HG02571 (cell line): ENCODE data around the gene RFX6.

Experiments
- ATAC-seq: cut with Tn5 transposase; IDR thresholded peaks from one replicate; pipeline ENCODE4 v1.9.1; 2021; ENCODE audit warnings: mild to moderate bottlenecking, moderate library complexity; ENCODE audit not compliant: unreplicated experiment

RFX6 gene

DNA sequence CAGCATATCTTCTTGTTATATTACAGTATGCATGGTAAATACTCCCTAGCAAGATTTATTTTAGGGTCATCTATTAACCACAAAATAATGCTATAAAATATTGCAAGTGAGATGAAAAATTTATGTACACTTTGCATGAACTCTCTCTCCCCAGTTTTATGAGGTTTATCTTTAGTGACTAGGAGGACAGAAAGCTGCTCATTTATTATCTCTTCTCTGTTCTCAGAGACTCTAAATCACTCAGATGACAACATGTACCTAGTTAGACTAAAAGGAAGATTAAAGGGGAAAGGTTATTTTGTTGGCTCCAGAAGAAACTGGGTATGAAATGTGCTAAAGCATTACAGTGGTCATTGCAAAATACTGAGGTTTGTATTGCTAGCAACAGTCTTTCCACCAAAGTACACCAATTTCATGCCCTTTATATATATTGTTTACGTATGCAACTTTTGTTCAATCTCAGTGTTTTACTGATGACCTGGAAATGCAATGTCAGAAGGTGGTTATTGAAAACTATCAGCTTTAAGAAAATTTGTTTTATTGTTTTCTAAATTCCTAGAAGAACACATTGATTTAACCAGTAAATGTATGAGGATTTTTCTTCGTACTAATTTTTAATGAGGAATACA lies 11.8 kb downstream of the RFX6 start:
- ATAC-seq, result no peak

DNA sequence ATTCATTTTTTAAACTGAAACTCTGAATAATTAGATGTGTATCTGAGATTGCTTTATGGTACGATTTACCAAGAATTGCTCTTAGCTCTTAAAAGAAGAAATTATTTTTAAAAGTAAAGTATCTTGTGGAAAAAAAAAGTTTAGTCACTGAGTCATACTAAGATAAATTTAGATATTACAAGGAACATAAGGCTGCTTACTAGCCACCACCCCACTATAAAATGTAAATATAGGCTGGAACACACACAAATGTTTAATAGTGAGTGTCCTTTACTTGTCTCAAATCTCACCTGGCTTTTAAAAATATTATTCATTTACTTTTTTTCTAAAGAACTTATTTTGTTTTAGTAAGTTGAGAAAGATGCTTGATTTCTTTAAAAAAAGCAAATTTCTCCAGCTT lies 17.6 kb downstream of the RFX6 start:
- no peak for ATAC-seq

DNA sequence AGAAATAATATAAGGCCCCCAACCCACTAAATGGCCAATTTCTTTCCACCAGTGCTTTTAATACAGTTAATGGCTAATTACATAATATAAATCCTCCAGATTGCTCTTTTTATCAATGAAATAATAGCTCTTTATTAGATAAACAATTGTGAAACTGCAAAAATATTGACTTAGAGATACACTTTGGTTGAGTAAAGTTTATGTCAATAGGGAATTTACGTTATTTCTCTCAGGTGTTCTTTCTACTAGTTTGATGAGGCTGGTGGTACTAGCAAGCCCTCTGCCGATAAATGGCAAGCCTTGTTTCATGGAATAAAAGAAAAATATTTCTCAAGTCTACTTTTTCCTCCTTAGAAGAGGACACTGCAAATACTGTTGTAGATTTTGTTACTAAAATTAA lies 18.9 kb downstream of the RFX6 start:
- no peak for ATAC-seq

DNA sequence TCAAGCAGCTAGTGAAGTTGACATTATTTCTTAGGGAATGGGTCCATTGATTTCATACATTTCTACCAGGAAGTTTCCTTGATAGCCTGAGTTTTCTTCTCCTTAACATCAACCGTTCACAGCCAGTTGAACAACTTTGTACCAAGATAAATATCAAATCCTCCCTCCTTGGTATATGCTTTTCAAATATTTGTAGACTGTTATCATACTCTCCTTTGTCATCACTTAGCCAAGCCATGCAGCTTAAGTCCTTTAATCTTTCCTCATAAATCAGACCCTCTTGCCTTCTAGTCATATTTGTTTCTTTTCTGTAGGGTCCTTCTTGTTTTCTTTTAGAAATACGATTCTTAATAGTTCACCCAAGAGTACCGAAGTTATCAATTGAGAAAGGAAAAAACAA lies 25.6 kb downstream of the RFX6 start:
- no peak for ATAC-seq

DNA sequence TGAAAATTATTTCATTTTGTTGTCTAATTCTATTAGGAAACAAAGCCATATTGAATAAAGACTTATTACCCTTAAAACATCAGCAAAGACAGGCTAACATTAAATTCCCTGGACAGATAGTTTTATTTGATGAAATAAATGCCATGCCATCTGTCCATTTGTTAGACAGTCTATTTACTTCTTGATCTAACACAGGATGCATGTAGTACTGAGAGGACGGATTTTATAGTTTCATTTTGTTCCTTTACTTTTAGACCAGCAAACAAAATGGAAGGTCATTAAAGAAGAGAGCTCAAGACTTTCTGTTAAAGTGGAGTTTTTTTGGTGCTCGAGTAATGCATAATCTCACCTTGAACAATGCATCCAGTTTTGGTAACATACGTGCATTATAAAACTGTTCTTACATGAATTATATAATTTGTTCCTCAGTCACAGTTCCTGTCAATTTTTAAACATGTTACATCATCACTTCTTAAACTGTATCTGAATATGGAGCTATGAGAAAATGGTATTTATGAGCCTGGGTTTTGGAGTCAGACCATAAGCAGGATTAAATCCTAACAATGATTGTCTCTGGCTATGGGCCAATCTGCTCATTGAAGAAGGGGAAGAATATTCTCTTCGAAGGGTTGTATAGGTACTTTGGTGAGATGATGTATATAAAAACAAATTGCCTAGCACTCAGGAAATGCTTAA lies 46.0 kb downstream of the RFX6 start:
- ATAC-seq, result no peak

DNA sequence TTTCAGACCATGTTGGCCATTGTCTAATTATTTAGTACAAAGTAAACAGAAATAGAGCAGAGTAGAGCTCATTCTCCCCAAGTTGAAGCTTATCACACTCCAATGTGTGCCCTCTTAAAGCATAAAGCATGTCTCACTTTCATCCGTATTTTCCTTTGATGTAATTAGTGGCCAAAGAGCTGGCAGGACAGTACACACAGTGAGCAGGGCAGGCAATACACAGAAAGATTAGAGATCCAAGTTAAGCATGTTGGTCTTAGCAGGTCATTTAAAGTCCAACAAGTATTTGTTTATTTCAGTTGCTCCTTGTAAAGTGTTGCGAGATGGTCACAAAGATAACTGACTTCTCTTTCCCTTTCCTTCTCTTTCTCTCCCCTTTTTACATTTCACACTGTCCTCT lies 47.2 kb downstream of the RFX6 start:
- ATAC-seq, result no peak

DNA sequence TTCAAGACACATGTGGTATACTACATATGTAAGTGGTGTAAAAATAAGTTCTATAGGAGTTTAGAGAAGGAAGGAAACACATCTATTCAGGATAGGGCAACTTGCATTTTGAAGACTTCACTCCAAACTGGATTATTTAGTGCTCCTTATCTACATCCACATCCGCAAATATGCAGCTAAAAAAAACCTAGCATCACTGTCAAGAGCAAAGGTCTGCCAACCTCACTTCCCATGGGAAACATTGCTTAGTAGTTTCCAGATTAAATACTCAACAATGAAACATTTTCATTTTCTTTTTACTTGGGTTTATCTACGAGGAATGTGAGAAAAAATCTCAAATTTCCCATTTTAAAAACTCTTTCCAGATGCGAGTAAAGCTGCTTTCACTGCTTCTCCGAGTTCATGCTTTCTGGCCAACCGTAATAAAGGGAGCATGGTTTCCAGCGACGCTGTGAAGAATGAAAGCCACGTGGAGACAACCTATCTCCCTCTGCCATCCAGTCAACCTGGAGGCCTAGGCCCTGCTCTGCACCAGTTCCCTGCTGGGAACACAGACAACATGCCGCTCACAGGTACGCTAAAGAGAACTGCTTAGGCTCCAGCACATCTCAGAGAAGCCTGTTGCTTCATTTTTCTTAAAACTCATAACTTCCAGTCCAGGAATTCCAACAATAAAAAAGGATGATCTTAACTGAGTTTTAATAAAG lies 48.2 kb downstream of the RFX6 start:
- ATAC-seq, result no peak

DNA sequence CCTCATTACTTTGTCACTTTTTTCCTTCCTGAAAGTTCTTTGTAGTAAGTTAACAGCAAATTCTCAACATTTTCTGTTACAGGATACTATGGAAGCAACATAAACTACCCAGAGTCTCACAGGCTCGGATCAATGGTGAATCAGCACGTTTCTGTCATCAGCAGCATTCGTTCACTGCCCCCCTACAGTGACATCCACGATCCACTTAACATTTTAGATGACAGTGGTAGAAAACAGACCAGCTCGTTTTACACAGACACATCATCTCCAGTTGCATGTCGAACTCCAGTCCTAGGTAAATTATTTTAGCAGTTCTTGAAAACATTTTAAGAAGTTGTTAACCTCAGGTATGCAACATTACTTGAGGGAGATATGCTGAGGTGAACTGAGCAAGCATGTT lies 51.6 kb downstream of the RFX6 start:
- no peak for ATAC-seq

DNA sequence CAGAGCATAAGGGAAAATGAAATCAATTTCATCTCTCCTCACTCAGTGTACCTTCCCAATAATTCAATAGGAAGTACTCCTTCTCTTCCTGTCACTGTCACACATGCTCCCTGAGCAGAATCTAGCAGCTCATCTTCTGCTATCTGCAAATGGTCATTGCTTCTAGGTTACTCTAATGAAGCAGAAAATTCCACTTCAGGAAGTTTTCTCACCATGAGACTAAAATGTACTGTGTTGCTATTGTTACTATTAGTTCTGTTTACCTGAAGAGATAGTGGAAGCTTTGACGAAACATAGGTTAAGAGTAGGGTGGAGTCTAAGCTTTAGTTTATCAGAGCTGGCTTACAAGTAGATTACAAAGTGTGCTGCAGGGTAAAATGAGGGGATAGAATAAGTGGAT lies 52.8 kb downstream of the RFX6 start:
- ATAC-seq, result no peak

DNA sequence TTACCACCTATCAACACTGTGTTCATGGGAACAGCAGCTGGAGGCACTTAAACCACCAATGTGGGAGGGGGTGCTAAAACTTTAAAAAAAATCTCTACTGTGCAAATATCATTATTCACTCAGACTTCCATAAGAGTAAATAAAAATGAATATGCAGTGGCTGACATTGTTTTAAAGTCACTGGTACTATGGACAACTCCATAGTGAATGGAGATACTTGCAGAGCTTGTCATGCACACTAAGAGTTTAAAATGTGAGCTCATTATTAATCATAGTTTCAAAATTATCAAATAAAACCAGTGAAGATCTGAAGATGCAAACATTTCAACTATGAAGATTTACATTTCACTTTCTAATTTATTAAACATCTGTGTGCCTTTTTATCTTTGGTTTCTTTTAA lies 54.4 kb downstream of the RFX6 start:
- ATAC-seq, result no peak

DNA sequence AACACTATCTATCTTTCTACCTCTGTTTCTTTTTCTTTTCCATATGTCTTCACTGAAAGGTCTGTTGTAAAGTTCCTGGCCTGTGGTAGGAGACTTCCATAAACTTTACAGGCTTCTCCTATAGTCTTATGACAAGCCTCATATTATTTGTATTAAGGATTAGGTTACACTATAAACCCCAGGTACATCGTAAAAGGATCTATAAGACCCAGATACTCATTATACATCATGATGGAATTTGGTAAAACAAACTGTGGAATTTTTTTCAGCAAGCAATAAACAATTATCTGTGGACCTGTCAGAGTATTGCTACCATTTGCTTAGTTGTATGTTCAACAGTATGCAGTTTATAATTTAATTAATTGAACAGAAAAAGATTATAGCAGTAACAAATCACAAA lies 55.5 kb downstream of the RFX6 start:
- ATAC-seq, result no peak

DNA sequence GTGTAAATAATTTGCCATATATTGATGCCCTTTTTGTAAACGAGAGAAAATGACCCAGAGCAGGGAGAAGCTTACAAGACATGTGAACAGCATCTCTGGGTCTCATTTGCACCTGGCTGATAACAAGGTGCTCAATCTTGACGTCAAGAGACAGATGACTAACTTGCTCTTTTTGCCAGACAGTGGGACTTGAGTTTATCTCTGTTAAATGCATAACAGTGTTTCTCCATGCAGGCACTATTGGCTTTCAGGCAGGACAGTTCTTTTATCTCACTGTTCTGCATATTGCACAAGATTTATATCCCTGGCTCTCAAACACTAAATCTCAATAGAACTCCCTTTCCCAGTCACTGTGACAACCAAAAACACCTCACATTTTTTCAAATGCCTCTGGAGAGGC lies 56.4 kb downstream of the RFX6 start:
- ATAC-seq, result no peak

DNA sequence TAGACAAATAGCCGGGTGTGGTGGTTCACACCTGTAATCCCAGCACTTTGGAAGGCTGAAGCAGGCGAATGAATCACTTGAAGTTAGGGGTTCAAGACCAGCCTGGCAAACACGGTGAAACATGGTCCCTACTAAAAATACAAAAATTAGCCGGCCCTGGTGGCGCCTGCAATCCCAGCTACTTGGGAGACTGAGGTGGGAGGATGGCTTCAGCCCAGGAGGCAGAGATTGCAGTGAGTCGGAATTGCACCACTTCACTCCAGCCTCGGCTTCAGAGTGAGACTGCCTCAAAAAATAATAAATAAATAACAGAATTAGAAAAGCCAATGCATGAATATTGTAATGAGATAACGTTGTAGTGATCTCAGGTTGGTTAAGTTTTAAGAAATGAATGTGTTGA lies 61.3 kb downstream of the RFX6 start:
- no peak for ATAC-seq

DNA sequence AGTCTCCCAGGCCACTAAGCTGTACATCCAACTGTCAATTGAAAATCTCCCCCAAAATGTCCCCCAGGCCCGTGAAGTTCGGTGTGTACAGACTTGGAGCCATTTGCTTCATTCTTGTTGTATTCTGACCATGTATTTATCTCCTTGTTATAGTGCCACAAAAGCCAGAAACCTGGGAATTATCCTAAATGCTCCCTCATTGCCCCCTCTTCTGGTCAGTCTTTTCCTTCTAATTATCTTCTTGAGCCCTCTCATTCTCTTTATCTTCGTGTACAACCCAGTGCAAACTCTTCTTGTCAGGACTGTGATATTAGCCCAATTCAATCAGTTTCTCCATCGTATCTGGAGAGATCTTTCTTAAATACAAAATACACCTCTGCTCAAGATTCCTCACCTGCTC lies 64.7 kb downstream of the RFX6 start:
- ATAC-seq, result no peak

DNA sequence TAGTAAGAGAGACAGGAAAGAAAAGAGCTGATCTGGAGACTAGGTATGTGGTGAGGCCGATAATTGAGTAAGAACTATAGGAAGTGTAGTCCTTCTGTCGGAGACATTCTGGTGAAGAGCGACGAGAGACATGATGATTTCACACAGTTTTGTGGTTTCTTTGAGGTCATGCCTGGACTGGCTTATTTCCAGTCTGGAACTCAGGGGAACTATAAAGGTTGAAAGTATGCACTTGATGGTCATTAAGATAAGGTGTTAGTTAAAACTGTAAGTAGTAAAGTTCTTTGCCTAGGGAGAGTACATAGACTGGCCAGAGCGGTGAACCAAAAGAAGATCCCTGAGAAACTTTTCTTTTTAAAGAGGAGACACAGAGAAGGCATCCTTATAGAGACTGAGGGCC lies 68.8 kb downstream of the RFX6 start:
- ATAC-seq, result no peak

DNA sequence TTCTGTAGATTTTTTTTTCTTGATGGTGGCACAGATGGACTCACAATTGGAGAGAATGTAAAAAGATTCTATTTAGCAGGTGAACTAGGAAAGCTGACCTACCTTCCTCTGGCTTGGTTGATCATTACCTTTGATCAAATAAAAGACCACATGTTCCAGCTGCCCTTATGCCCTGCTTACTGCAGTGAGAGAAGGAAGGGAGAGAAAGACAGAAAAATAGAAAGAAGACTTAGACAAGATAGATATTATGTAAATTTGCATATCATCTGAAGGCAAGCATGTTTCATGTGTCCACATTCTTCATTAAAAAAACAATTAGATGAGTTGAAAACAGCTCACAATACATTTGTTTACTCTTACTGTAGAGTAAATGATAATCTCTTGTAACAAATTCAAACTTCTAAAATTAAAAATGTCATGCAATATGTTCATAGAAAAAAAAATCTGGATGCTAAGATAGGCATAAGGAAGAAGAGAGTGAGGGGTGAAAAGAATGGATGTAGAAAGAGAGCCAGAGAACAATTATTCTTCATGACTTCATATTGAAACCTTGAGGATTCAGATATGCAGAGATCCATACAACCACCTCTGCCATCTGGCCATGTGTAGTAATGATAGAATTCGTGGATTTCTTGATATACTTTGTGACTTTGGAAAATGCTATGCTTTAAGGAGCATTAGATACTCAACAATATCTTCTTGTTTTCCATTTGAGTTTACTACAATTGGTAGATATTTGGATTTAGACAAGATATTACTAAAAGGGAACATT lies 71.7 kb downstream of the RFX6 start:
- no peak for ATAC-seq

DNA sequence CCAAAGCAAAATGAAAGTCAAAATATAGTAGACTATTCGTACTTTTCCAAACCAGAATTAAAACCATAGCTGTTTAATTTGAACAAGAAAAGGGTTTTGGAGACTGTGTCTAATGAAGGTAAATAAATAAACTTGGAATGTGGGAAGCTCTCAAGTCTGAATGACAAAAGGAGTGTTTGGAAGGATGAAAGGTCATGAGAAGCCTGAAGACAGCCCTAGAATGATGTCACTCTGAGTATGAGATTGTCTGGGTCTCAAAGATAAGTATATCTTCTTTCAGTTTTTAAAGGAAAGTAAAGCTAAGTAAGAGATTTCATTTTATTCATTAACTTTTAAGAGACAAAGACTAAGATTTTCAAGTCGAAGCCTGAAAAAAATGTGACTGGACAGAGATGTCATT lies 72.9 kb downstream of the RFX6 start:
- no peak for ATAC-seq

DNA sequence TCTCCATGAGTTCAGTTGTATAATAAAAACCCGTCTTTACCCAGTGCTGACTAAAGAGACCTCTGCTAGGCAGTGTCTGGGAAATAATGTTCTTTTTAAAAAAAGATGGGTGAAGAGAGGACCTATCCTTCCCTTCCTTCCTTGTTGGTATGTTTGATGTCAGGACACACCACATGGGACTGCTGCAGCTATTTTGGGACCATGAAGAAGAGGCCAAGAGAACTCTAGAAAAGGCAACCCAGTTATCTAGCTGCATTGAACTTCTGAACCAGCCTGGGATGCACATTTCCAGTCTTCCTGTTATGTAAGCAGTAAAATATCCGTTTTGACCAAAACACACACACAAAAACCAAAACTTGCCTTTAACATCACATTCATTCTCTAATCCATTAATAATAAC lies 77.3 kb downstream of the RFX6 start:
- no peak for ATAC-seq

DNA sequence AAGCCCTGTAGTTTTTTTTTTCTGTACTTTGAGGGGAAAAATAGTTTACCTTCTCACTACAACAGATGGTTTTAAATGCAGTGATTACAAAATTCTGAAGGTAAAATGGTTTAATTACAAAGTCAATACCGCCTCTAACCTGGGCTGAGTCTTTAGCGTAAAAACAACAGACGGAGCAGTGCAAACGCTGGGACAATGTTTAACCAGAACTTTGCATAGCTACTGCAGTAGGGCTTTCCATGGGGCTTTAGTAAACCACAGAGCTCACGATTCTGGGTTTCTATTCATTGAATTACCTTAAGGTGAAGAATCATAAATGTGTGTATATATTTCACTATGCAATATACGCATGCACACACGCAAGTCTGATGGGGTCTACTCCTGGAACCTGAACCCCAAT lies 77.9 kb downstream of the RFX6 start:
- ATAC-seq, result no peak

DNA sequence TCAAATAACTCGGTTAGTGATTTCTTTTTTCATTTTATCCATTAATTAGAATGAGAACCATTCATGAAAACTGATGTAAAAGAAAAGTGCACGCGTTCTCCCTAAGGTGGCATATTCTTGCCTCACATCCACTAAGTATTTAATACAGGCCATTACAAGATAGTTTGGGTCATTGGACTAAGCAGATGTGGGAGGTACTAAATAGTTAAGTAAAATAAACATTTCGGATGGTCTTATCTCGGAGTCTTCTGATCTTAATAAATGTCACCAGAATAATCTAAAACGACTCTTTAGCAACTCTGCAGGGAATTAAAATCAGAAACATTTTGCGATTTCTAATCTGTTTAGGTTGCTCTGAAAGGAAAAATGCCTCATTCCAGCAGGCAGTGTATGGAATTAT lies 78.7 kb downstream of the RFX6 start:
- ATAC-seq, result no peak

DNA sequence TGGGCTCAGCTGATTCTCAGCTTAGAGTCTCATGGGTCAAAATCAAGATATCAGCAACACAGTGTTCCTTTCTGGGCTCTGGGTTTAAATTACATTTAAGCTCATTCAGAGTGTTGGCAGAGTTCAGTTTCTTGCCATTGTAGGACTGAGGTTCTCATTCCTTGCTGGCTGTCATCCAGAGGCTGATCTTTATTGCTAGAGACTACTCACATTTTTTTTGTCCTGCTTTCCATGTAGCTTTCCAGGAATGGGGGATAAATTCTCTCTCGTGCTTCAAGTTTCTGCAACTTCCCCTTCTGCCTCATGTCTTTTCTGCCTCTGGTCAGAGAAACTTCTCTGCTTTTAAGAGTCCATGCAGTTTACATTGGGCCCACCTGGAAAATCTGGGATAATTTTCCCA lies 86.9 kb downstream of the RFX6 start:
- ATAC-seq, result no peak
